Activated CD8-positive, alpha-beta memory T cell treated with anti-CD3 and anti-CD28 coated beads for 4 hours (primary cell): Measurements from ENCODE around the gene LNX2.

ENCODE experiments used
- DNase-seq, 2 donors: peaks; one replicate each; pipeline ENCODE4 v3.0.0-alpha.2; 2020; ENCODE audit warnings: low read depth in 2 of 2

LNX2 gene

GRCh38 chr13:27620377-27621115 is at the start of gene LNX2:
Gene LNX2, minus strand, starts transcription at chr13:27620529. Its CDS starts 38,826 bp downstream, at chr13:27581703.
- DNase-seq: peak; percentile 93 to 94

DNA sequence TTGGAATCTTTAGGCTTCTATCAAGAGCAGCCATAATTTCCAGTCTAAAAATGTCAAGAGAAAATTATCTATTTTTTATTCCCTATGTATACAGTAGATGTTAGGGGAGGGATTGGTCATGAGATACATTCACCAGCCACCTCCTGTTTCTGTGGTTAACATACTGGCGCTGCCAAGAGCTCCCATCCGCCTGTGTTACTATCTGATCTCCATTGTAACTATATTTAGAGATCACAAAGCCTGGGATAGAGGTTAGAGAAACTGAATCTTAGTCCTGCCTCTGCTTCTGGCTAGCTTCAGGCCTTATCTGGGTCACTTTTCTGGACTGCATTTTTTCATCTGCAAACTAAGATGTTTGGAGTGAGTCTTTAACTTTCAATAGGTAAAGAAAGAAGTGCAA is 47.6 kb upstream of the LNX2 start:
- DNase-seq: no peak

DNA sequence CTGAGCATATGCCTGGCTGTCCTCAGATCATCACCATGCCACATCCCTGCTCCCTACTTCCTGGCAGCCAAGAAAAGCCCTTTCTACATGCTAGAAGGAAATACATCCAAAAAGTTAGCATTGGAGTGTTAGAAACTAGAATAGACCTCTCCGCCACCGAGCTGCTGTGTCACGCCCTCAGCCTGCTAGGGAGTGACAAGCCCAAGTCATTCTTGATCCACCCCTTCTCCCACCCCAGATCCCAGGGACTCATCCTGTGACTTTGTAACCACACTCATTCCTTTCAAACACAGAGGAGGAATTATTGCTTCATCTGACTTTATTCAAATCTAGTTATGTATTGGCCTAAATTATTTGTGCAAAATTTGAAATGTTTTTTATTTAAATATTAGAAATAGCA is 46.6 kb upstream of the LNX2 start:
- DNase-seq: no peak

- DNase-seq: no peak
Observed at GRCh38 chr13:27665761-27666160, 45.4 kb upstream of the LNX2 start.

- no peak for DNase-seq
Observed at GRCh38 chr13:27665333-27665732, 45.0 kb upstream of the LNX2 start.

GRCh38 chr13:27663947-27664346 is 43.6 kb upstream of the LNX2 start:
- no peak for DNase-seq

DNA sequence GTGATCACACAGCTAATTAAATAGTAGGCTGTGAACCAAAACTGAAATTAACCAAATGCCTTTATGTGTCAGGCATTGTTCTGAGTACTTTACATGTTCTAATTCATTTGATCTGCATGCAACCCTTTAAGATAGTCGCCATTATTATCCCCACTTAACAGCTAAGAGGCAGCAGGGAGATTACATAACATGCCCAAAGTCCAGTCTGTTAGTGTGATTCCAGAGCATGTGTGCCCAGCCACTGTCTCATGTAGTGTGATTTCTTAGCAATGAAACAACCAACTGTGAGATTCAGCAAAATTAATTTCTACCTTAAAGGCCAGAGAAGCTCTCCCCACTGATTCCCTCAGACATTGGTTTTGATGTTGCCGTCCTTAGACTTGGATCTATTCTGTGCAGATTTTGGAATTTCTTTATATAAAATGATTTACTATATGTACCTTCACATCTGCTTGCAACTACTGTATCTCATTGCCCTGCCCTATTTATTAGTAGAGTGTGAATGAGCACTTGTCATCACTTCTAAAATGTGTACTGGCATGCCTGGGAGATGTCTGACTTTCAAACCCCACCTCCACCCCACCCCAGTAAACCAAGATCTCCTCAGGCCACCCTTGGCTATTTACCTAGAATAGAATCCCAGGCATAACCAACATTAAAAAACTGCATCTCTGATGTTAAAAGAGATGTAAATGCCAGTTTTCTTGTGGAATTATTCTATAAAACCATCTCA is 42.6 kb upstream of the LNX2 start:
- no peak for DNase-seq

DNA sequence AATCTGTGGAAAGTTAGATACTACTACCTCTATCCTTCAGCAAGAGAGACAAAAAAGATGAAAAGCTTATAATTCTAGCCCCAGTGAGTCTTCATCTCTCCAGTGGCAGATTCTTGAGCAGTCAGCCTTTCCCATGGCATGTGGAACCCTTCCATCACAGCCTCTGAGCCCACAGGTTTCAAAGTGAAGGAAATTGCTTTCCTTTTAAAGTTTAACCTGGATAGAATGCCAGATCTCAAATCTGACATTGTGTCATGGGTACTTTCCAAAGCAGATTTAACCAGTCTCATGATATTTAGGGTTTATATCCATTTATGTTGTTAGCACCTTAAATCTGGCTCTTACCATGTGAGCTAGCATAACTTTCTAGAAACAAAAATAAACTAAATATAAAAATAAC is 40.7 kb upstream of the LNX2 start:
- no peak for DNase-seq

DNA sequence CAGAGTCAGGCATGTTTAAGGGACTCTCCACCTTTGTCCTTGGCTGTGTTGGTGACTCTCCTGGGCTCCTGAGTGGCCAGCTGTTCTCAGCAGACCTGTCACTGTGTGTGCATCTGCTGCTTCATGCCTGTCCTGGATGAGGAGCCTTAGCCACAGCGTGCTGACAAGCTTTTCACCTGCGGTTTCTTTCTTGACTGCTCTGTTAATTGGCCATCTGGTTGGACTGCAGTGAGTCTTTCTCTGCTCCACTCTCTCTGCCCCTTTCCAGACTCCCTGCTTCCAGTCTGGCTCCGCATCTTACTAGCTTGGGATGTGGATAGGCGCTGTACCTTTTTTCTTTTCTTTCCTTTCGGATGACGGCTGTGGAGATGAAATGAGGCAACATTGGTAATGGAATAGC is 40.2 kb upstream of the LNX2 start:
- DNase-seq: no peak

DNA sequence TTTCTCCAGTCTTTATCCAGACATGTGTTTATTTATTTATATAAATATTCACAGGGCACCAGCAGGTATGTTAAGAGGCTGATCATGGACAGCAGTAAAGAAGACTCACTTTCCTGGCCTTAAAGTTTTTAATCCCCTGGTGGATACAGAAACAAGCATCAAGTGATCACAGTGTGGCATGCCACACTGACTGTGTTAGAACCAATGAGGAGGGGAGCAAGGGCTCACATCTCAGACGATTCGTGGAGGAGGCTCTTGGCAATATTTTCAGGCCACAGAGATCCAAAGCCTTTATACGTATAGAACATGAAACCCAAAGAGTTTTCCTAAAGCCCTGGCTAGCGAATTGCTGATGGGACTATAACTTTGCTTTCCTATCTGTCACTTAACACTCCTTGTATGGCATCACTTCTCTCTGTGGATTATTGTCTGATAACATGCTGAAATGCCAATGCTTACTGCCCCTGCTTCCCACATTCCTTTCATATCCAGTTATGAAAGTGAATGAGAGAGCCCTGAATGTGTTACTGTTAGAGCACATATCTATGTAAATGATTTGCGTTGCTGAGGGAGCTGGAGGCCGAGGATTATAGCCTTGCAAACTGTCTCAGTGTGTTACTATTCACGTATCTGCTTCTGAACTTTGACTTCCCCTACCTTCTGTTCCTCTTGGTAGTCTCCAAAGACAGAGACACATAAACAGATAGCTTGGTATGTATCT is 39.0 kb upstream of the LNX2 start:
- DNase-seq: no peak

DNA sequence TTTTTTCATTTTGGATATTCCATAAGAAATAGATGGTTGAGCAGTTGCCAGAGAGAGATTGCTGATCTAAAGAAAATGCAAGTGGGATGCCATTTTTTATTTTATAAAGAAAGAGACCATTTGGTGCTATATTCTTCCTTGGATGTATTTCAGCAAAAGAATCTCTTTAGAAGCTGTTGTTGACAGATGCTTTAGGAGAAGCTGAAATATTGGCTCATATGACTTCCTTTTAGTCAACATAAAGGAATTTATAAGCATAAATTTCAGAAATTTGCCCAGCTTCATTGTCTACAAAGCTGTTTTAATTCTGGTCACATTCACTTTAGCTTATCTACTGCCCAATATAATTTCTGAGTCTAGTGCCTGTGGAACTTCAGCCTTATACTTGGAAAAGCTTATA is 38.2 kb upstream of the LNX2 start:
- DNase-seq: no peak

DNA sequence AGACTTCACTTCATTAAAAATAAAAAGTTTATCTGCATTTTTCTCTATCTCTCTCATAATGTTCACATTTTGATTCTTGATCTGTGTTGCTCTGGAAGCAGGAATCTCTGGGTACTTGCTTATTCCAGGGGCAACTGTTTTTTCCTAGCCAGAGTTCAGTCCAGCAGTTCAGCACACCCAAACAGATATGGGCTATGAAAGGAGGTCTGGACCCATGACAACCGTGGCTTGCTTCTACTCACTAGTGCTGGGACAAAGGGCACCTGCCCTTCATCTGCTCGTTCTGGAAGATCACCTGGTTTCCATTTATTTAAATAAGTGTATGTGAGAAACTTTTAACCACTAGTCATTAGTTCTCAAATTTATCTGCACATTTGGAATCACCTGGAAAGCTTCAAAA is 37.4 kb upstream of the LNX2 start:
- DNase-seq: no peak

GRCh38 chr13:27654816-27655215 is 34.5 kb upstream of the LNX2 start:
- DNase-seq: no peak

GRCh38 chr13:27654059-27654458 is 33.7 kb upstream of the LNX2 start:
- DNase-seq: no peak

- DNase-seq: no peak
Observed at GRCh38 chr13:27650312-27650711, 30.0 kb upstream of the LNX2 start.

DNA sequence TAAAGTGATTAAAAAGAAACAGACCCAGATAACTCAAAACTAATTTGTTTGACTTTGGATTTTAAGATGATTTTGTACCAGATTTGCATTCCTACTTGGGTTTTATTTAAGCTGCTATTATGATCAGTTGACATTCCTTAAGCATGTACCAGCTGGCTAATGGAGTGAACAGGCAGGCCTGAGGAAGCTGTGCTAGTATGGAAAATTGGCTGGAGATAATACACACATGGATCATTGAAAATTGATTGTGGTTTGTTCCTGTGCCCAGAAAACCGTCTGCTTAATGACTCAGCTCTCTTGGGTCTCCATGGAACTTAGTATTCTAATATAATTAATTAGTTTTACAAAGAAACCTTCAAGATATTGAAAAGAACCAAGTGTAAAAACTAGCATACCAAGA is 24.0 kb upstream of the LNX2 start:
- DNase-seq: no peak

- DNase-seq: no peak
Observed at GRCh38 chr13:27643334-27644132, 23.2 kb upstream of the LNX2 start.

DNA sequence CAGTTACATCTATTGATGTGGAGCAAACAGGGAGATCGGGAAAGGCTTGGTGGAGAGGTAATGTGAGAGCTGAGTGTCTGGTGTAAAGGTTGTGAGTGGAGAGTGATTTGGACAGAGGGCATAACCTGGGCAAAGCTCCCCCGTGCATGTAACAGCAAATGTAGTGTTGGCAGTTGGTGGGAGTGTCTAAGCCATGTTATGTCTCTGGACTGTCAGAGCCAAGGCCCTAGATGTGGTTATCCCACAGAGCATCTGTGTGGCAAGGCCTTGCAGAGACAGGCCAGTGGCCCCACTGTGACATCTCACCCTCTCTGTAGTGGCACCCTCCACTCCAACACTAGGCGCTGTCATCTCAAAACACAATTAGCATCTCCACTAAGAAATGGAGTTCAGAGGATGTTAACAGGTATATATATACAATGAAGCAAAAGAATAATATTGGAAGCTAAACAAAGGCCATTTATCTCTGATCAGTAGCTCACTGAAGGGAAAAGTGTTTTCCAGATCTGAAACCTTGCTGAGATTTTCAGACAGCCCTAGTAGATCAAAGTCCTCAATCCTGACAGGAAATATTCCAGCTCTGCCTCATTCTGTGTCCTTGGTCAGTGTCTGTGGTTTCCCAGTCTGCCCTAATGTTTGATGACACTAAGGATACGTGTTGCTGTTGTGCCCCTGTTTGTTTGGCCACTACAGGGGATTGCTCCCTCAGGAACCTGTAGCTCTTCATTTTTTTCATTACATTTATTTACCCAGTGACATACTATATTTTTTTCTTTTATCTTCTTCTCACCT is 21.6 kb upstream of the LNX2 start:
- no peak for DNase-seq

DNA sequence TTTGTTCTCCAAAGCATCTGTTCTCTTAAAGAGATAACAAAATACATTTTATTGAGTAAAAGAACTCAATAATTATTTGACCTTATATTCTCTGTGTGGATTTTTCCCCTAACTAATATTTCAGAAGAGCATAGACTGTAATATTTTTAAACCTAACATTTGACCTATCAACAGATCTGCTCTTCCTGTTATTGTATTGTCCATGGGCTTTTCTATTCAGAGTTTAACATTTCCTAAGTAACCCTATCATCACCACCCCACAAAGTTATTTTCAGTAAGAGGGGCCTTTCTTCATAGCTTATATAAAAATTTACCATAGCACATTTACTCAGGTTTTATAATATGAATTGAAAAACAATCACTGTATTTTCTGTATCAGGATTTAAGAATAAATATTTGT is 18.9 kb upstream of the LNX2 start:
- DNase-seq: no peak

GRCh38 chr13:27638521-27638920 is 18.2 kb upstream of the LNX2 start:
- no peak for DNase-seq

DNA sequence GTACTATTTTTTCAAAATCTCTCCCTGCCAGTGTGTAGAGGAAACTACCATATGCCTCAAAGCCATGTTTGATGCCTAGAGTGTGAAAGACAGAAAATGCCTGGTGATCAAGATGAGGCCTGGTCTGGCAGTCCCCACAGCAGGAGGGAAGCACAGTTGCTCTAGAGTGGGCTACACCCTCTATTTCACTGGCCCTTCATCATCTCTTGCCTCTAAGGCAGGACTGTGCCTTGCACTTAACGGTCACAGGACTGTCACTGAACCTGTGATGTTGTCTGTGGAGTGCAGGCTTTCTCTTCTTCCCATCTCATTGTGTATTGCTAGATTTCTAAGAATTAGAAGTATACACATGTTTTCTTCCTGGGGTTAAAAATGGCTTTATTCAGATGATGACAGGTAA is 17.7 kb upstream of the LNX2 start:
- no peak for DNase-seq
